22Rv1 (cell line): ENCODE measurements around the gene TCL1B.

Experiments
- ZFX ChIP-seq: fragments of 450-650 bp; IDR thresholded peaks from 2 replicates; pipeline ENCODE4 v1.6.1; 2017; ENCODE audit warnings: antibody characterized with exemption, borderline replicate concordance
- TF ChIP-seq, protein P1 (sequence below): fragments of 450-650 bp; IDR thresholded peaks from 2 replicates; pipeline ENCODE4 v1.5.1; 2017; ENCODE audit warnings: mild to moderate bottlenecking

DNA sequence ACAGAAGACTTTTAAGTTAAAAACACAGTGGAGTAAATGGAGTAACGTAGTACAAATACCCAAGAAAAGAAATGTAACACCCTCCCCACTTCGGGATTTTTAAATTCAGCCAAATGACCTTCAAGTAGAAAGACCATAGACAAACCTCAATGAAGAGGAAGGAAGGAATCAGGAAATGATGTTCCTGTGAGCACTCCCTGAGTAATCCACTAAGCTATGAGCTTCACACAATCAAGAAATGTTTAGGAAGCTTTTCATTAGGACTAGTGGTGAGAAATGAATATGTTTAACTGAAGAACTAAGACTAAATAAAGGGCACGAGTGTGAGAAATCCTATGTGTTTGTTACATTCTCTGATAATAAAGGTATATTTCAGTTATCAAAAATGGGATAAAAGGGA lies 17.6 kb downstream of the TCL1B start:
- TF ChIP-seq, protein P1, sequence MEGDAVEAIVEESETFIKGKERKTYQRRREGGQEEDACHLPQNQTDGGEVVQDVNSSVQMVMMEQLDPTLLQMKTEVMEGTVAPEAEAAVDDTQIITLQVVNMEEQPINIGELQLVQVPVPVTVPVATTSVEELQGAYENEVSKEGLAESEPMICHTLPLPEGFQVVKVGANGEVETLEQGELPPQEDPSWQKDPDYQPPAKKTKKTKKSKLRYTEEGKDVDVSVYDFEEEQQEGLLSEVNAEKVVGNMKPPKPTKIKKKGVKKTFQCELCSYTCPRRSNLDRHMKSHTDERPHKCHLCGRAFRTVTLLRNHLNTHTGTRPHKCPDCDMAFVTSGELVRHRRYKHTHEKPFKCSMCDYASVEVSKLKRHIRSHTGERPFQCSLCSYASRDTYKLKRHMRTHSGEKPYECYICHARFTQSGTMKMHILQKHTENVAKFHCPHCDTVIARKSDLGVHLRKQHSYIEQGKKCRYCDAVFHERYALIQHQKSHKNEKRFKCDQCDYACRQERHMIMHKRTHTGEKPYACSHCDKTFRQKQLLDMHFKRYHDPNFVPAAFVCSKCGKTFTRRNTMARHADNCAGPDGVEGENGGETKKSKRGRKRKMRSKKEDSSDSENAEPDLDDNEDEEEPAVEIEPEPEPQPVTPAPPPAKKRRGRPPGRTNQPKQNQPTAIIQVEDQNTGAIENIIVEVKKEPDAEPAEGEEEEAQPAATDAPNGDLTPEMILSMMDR: no peak
- TF ChIP-seq ZFX: no peak
